Liver (tissue), 3 donors: ENCODE measurements around the gene ASTN1.

Experiments
- GABPA ChIP-seq, 2 donors: IDR thresholded peaks in 1 of 2; conservative IDR thresholded peaks in 1 of 2; 2 replicates each; pipeline ENCODE4 v1.6.1; 2016; ENCODE audit warnings: antibody characterized with exemption in 2 of 2, mild to moderate bottlenecking in 1 of 2, moderate library complexity in 1 of 2
- SP1 ChIP-seq: IDR thresholded peaks from 2 replicates; pipeline ENCODE4 v1.6.1; 2018; ENCODE audit warnings: antibody characterized with exemption, mild to moderate bottlenecking
- TAF1 ChIP-seq: conservative IDR thresholded peaks from 2 replicates; pipeline ENCODE4 v1.6.1; 2016; ENCODE audit warnings: antibody characterized with exemption, mild to moderate bottlenecking
- YY1 ChIP-seq: IDR thresholded peaks from 2 replicates; pipeline ENCODE4 v1.6.1; 2016; ENCODE audit warnings: antibody characterized with exemption, mild to moderate bottlenecking
- TF ChIP-seq, protein P1 (sequence below): fragments of 150-350 bp; IDR thresholded peaks from 2 replicates; pipeline ENCODE4 v1.5.1; 2017; ENCODE audit warnings: improper control_type of control experiment, low read depth, low read length; ENCODE audit not compliant: missing input control
- TF ChIP-seq, protein P2 (sequence below): IDR thresholded peaks from 2 replicates; pipeline ENCODE4 v1.6.1; 2016; ENCODE audit warnings: antibody characterized with exemption
- donor health status: healthy.
- donor health status: healthy.

DNA sequence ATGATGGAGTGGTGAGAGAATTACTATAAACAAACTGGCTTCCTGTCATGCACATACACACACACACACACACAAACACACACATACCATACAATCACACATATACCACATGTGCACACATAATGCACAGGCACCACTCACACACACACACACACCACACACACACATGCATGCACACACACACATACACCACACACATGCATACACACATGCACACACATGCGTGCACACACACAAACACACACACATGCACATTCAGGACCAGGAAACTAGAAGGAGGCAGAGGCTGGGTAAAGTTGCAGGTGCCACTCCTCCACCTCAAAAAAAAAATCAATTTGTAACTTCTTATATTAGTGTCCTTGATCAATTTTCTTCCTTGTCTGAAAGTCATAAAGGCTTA lies 153.0 kb downstream of the ASTN1 start:
- TF ChIP-seq, protein P1, sequence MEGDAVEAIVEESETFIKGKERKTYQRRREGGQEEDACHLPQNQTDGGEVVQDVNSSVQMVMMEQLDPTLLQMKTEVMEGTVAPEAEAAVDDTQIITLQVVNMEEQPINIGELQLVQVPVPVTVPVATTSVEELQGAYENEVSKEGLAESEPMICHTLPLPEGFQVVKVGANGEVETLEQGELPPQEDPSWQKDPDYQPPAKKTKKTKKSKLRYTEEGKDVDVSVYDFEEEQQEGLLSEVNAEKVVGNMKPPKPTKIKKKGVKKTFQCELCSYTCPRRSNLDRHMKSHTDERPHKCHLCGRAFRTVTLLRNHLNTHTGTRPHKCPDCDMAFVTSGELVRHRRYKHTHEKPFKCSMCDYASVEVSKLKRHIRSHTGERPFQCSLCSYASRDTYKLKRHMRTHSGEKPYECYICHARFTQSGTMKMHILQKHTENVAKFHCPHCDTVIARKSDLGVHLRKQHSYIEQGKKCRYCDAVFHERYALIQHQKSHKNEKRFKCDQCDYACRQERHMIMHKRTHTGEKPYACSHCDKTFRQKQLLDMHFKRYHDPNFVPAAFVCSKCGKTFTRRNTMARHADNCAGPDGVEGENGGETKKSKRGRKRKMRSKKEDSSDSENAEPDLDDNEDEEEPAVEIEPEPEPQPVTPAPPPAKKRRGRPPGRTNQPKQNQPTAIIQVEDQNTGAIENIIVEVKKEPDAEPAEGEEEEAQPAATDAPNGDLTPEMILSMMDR, result no peak
- TF ChIP-seq YY1, result no peak
- TF ChIP-seq TAF1, result no peak
- TF ChIP-seq, protein P2, sequence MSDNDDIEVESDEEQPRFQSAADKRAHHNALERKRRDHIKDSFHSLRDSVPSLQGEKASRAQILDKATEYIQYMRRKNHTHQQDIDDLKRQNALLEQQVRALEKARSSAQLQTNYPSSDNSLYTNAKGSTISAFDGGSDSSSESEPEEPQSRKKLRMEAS, result no peak
- TF ChIP-seq GABPA (IDR thresholded peaks at IDR 0.05 in 1 of 2, conservative IDR thresholded peaks at IDR 0.05 in 1 of 2), result no peak
- TF ChIP-seq SP1, result no peak
